SK-N-SH treated with all-trans-retinoic acid at 6 μM for 48 hours (cell line): Measurements from ENCODE around the gene NBEA.

Source experiments
- ATAC-seq: fragments of 200-7000 bp; cut with Tn5 transposase; 3 replicates; pipeline ENCODE4 v1.9.1; 2020; ENCODE audit warnings: mild to moderate bottlenecking, moderate library complexity
- BACH2 ChIP-seq: fragments of 250-450 bp; sonication (Bioruptor Pico); IDR thresholded peaks from 2 replicates; pipeline ENCODE4 v1.9.0; 2021; ENCODE audit warnings: mild to moderate bottlenecking, borderline replicate concordance
- CREB5 ChIP-seq: fragments of 250-450 bp; sonication (Bioruptor Pico); IDR thresholded peaks from 2 replicates; pipeline ENCODE4 v1.5.1; 2020; ENCODE audit warnings: low read depth, mild to moderate bottlenecking, moderate library complexity
- CSDC2 ChIP-seq: fragments of 250-450 bp; sonication (Bioruptor Pico); IDR thresholded peaks from 2 replicates; pipeline ENCODE4 v1.5.0; 2020; ENCODE audit warnings: mild to moderate bottlenecking, moderate library complexity
- CSRNP3 ChIP-seq: fragments of 250-450 bp; sonication (Bioruptor Pico); IDR thresholded peaks from 2 replicates; pipeline ENCODE4 v1.5.1; 2021; ENCODE audit warnings: mild to moderate bottlenecking, moderate library complexity
- ESRRG ChIP-seq: fragments of 250-450 bp; sonication (Bioruptor Pico); IDR thresholded peaks from 2 replicates; pipeline ENCODE4 v1.6.1; 2021; ENCODE audit warnings: mild to moderate bottlenecking
- GLIS3 ChIP-seq: fragments of 250-450 bp; sonication (Bioruptor Pico); IDR thresholded peaks from 2 replicates; pipeline ENCODE4 v1.5.0; 2020; ENCODE audit warnings: mild to moderate bottlenecking, moderate library complexity
- ISL1 ChIP-seq: fragments of 250-450 bp; sonication (Bioruptor Pico); IDR thresholded peaks from 2 replicates; pipeline ENCODE4 v2.1.2; 2022; ENCODE audit warnings: mild to moderate bottlenecking, moderate library complexity
- OSR1 ChIP-seq: fragments of 250-450 bp; sonication (Bioruptor Pico); IDR thresholded peaks from 2 replicates; pipeline ENCODE4 v1.8.0; 2022; ENCODE audit warnings: moderate library complexity, mild to moderate bottlenecking, inconsistent platforms
- PATZ1 ChIP-seq: fragments of 250-450 bp; sonication (Bioruptor Pico); IDR thresholded peaks from 2 replicates; pipeline ENCODE4 v1.8.0; 2020; ENCODE audit warnings: mild to moderate bottlenecking, moderate library complexity, borderline replicate concordance
- POU6F1 ChIP-seq: fragments of 250-450 bp; sonication (Bioruptor Pico); IDR thresholded peaks from 2 replicates; pipeline ENCODE4 v1.8.0; 2021; ENCODE audit warnings: low read depth, mild to moderate bottlenecking, moderate library complexity, borderline replicate concordance
- PPARA ChIP-seq: fragments of 250-450 bp; sonication (Bioruptor Pico); IDR thresholded peaks from 2 replicates; pipeline ENCODE4 v1.5.0; 2020; ENCODE audit warnings: mild to moderate bottlenecking, borderline replicate concordance
- RARB ChIP-seq: fragments of 250-450 bp; sonication (Bioruptor Pico); IDR thresholded peaks from 2 replicates; pipeline ENCODE4 v1.8.0; 2021; ENCODE audit warnings: mild to moderate bottlenecking, moderate library complexity
- SNAI2 ChIP-seq: fragments of 250-450 bp; sonication (Bioruptor Pico); IDR thresholded peaks from 2 replicates; pipeline ENCODE4 v1.5.0; 2020; ENCODE audit warnings: mild to moderate bottlenecking, moderate library complexity
- TCF4 ChIP-seq: fragments of 250-450 bp; sonication (Bioruptor Pico); IDR thresholded peaks from 2 replicates; pipeline ENCODE4 v1.8.0; 2021; ENCODE audit warnings: mild to moderate bottlenecking, moderate library complexity, borderline replicate concordance
- TOX ChIP-seq: fragments of 250-450 bp; sonication (Bioruptor Pico); IDR thresholded peaks from 2 replicates; pipeline ENCODE4 v1.8.0; 2021; ENCODE audit warnings: mild to moderate bottlenecking, moderate library complexity, borderline replicate concordance
- TSHZ2 ChIP-seq: fragments of 250-450 bp; sonication (Bioruptor Pico); IDR thresholded peaks from 2 replicates; pipeline ENCODE4 v1.5.0; 2020; ENCODE audit warnings: mild to moderate bottlenecking, moderate library complexity
- ZC3H10 ChIP-seq: fragments of 250-450 bp; sonication (Bioruptor Pico); IDR thresholded peaks from 2 replicates; pipeline ENCODE4 v1.5.1; 2021; ENCODE audit warnings: mild to moderate bottlenecking, moderate library complexity
- ZFP3 ChIP-seq: fragments of 250-450 bp; sonication (Bioruptor Pico); IDR thresholded peaks from 2 replicates; pipeline ENCODE4 v1.5.0; 2020; ENCODE audit warnings: mild to moderate bottlenecking, moderate library complexity
- ZNF565 ChIP-seq: fragments of 450-650 bp; formaldehyde crosslinking; conservative IDR thresholded peaks from 2 replicates; pipeline ENCODE4 v1.5.0; 2020; ENCODE audit warnings: low read depth, mild to moderate bottlenecking, moderate library complexity
- ZNF70 ChIP-seq: fragments of 450-650 bp; formaldehyde crosslinking; IDR thresholded peaks from 2 replicates; pipeline ENCODE4 v1.5.0; 2020; ENCODE audit warnings: mild to moderate bottlenecking, moderate library complexity
- ZNF8 ChIP-seq: fragments of 450-650 bp; formaldehyde crosslinking; IDR thresholded peaks from 2 replicates; pipeline ENCODE4 v1.5.0; 2020; ENCODE audit warnings: mild to moderate bottlenecking, moderate library complexity

The NBEA gene

GRCh38 chr13:35285677-35286076 is 343.6 kb downstream of the NBEA start (continued):
- TF ChIP-seq BACH2 (CRISPR knock-in tag), result no peak

- ATAC-seq, result peak; percentile 58
- no peak for TF ChIP-seq CSRNP3
- TF ChIP-seq ESRRG (CRISPR knock-in tag), result no peak
- TF ChIP-seq ZC3H10, result no peak
- no peak for TF ChIP-seq ZNF565 (CRISPR knock-in tag)
- no peak for TF ChIP-seq OSR1
- no peak for TF ChIP-seq CSDC2 (CRISPR knock-in tag)
- TF ChIP-seq ZNF8 (CRISPR knock-in tag), result no peak
- no peak for TF ChIP-seq POU6F1
- no peak for TF ChIP-seq BACH2 (CRISPR knock-in tag)
Measured at GRCh38 chr13:35292329-35292728, 350.3 kb downstream of the NBEA start.

- ATAC-seq, result peak; percentile 82
- peak; percentile 42 for TF ChIP-seq ISL1 (CRISPR knock-in tag)
- peak; percentile 60; the same call in 1 of the 2 replicates for TF ChIP-seq TCF4 (CRISPR knock-in tag)
- no peak for TF ChIP-seq ZNF565 (CRISPR knock-in tag)
- TF ChIP-seq, all 23 proteins: peak for 2
Measured at GRCh38 chr13:35293579-35294226, 351.6 kb downstream of the NBEA start.

GRCh38 chr13:35309706-35310105 is 367.6 kb downstream of the NBEA start:
- TF ChIP-seq SNAI2 (CRISPR knock-in tag) (no peak), TOX (CRISPR knock-in tag) (no peak), PATZ1 (CRISPR knock-in tag) (no peak), CREB5 (no peak), ZNF565 (CRISPR knock-in tag) (no peak), ZC3H10 (no peak), GLIS3 (CRISPR knock-in tag) (no peak), ZNF70 (CRISPR knock-in tag) (no peak), PPARA (CRISPR knock-in tag) (no peak), ESRRG (CRISPR knock-in tag) (no peak), ISL1 (CRISPR knock-in tag) (no peak), RARB (CRISPR knock-in tag) (no peak)
- no peak for ATAC-seq

GRCh38 chr13:35332134-35332533 is 390.1 kb downstream of the NBEA start:
- TF ChIP-seq TCF4 (CRISPR knock-in tag) (no peak), ZNF565 (CRISPR knock-in tag) (no peak), TOX (CRISPR knock-in tag) (no peak), TSHZ2 (CRISPR knock-in tag) (no peak), PATZ1 (CRISPR knock-in tag) (no peak), BACH2 (CRISPR knock-in tag) (no peak), ZNF70 (CRISPR knock-in tag) (no peak), OSR1 (no peak), SNAI2 (CRISPR knock-in tag) (no peak), ISL1 (CRISPR knock-in tag) (no peak), ZFP3 (no peak)
- TF ChIP-seq, all 23 proteins: peak for 0
- ATAC-seq, result no peak
